HEK293 (cell line): ENCODE measurements around the gene TIMM17A.
A peak's percentile ranks its signal among the peaks of the same experiment; 100 is the strongest.

ENCODE experiments used
- BCL11A ChIP-seq: fragments of 450-650 bp; formaldehyde crosslinking; IDR thresholded peaks from 2 replicates; pipeline ENCODE4 v1.5.1; 2016; ENCODE audit warnings: low read depth, missing biosample characterization, missing genetic modification characterization
- EGR2 ChIP-seq: fragments of 450-650 bp; formaldehyde crosslinking; IDR thresholded peaks from 2 replicates; pipeline ENCODE4 v1.5.1; 2016; ENCODE audit warnings: low read depth, missing biosample characterization, missing genetic modification characterization
- GFI1B ChIP-seq: fragments of 450-650 bp; formaldehyde crosslinking; IDR thresholded peaks from 2 replicates; pipeline ENCODE4 v1.5.1; 2016; ENCODE audit warnings: missing biosample characterization, missing genetic modification characterization
- GLIS1 ChIP-seq: fragments of 450-650 bp; formaldehyde crosslinking; IDR thresholded peaks from 2 replicates; pipeline ENCODE4 v1.5.1; 2016; ENCODE audit warnings: missing biosample characterization, missing genetic modification characterization
- IKZF3 ChIP-seq: fragments of 450-650 bp; IDR thresholded peaks from 2 replicates; pipeline ENCODE4 v1.5.0; 2018; ENCODE audit warnings: missing biosample characterization, mild to moderate bottlenecking, missing genetic modification characterization, moderate library complexity
- KLF1 ChIP-seq: fragments of 450-650 bp; formaldehyde crosslinking; IDR thresholded peaks from 2 replicates; pipeline ENCODE4 v1.5.1; 2016; ENCODE audit warnings: missing biosample characterization, missing genetic modification characterization
- KLF7 ChIP-seq: fragments of 450-650 bp; formaldehyde crosslinking; IDR thresholded peaks from 2 replicates; pipeline ENCODE4 v1.5.1; 2016; ENCODE audit warnings: missing biosample characterization, missing genetic modification characterization, borderline replicate concordance
- KLF8 ChIP-seq: fragments of 450-650 bp; formaldehyde crosslinking; IDR thresholded peaks from 2 replicates; pipeline ENCODE4 v1.5.1; 2016; ENCODE audit warnings: missing biosample characterization, missing genetic modification characterization
- MEIS1 ChIP-seq: sonication (generic); formaldehyde crosslinking; IDR thresholded peaks from 2 replicates; pipeline ENCODE4 v1.8.1; 2022; ENCODE audit warnings: missing genetic modification reagents, mild to moderate bottlenecking, borderline replicate concordance
- YY1 ChIP-seq: fragments of 450-650 bp; formaldehyde crosslinking; IDR thresholded peaks from 2 replicates; pipeline ENCODE4 v1.5.1; 2018; ENCODE audit warnings: missing biosample characterization, missing genetic modification characterization
- ZBTB17 ChIP-seq: fragments of 450-650 bp; formaldehyde crosslinking; IDR thresholded peaks from 2 replicates; pipeline ENCODE4 v1.5.1; 2016; ENCODE audit warnings: missing biosample characterization, missing genetic modification characterization
- ZBTB20 ChIP-seq: fragments of 450-650 bp; formaldehyde crosslinking; IDR thresholded peaks from 2 replicates; pipeline ENCODE4 v1.5.1; 2016; ENCODE audit warnings: missing biosample characterization, missing genetic modification characterization
- ZBTB48 ChIP-seq: fragments of 450-650 bp; formaldehyde crosslinking; IDR thresholded peaks from 2 replicates; pipeline ENCODE4 v1.5.1; 2016; ENCODE audit warnings: missing biosample characterization, missing genetic modification characterization
- ZIC2 ChIP-seq: fragments of 450-650 bp; formaldehyde crosslinking; IDR thresholded peaks from 2 replicates; pipeline ENCODE4 v1.5.1; 2016; ENCODE audit warnings: missing biosample characterization, missing genetic modification characterization
- ZNF211 ChIP-seq: fragments of 450-650 bp; formaldehyde crosslinking; IDR thresholded peaks from 2 replicates; pipeline ENCODE4 v1.5.1; 2016; ENCODE audit warnings: low read depth, missing biosample characterization, missing genetic modification characterization
- ZNF239 ChIP-seq: fragments of 450-650 bp; formaldehyde crosslinking; IDR thresholded peaks from 2 replicates; pipeline ENCODE4 v1.5.1; 2016; ENCODE audit warnings: missing biosample characterization, missing genetic modification characterization
- ZNF366 ChIP-seq: fragments of 450-650 bp; formaldehyde crosslinking; conservative IDR thresholded peaks from 2 replicates; pipeline ENCODE4 v1.5.1; 2016; ENCODE audit warnings: missing biosample characterization, missing genetic modification characterization
- ZNF37A ChIP-seq: fragments of 450-650 bp; IDR thresholded peaks from 2 replicates; pipeline ENCODE4 v1.5.1; 2018; ENCODE audit warnings: missing biosample characterization, missing genetic modification characterization
- ZNF423 ChIP-seq: fragments of 450-650 bp; formaldehyde crosslinking; IDR thresholded peaks from 2 replicates; pipeline ENCODE4 v1.5.1; 2016; ENCODE audit warnings: missing biosample characterization, missing genetic modification characterization
- ZNF48 ChIP-seq: fragments of 450-650 bp; formaldehyde crosslinking; IDR thresholded peaks from 2 replicates; pipeline ENCODE4 v1.5.1; 2016; ENCODE audit warnings: missing biosample characterization, missing genetic modification characterization
- ZNF529 ChIP-seq: fragments of 450-650 bp; formaldehyde crosslinking; IDR thresholded peaks from 2 replicates; pipeline ENCODE4 v1.5.1; 2017; ENCODE audit warnings: missing genetic modification characterization, missing biosample characterization; ENCODE audit not compliant: insufficient replicate concordance
- ZNF548 ChIP-seq: fragments of 450-650 bp; formaldehyde crosslinking; IDR thresholded peaks from 2 replicates; pipeline ENCODE4 v1.5.1; 2016; ENCODE audit warnings: missing biosample characterization, missing genetic modification characterization
- ZNF600 ChIP-seq: fragments of 450-650 bp; formaldehyde crosslinking; IDR thresholded peaks from 2 replicates; pipeline ENCODE4 v1.5.1; 2016; ENCODE audit warnings: missing biosample characterization, missing genetic modification characterization
- ZNF623 ChIP-seq: fragments of 450-650 bp; formaldehyde crosslinking; IDR thresholded peaks from 2 replicates; pipeline ENCODE4 v1.5.1; 2016; ENCODE audit warnings: missing biosample characterization, missing genetic modification characterization
- ZNF830 ChIP-seq: fragments of 450-650 bp; IDR thresholded peaks from 2 replicates; pipeline ENCODE4 v1.5.0; 2018; ENCODE audit warnings: missing biosample characterization, missing genetic modification characterization, low read depth, mild to moderate bottlenecking, moderate library complexity
- ZNF843 ChIP-seq: fragments of 450-650 bp; formaldehyde crosslinking; IDR thresholded peaks from 2 replicates; pipeline ENCODE4 v1.5.1; 2016; ENCODE audit warnings: missing biosample characterization, missing genetic modification characterization
- ZXDB ChIP-seq: fragments of 450-650 bp; formaldehyde crosslinking; IDR thresholded peaks from 2 replicates; pipeline ENCODE4 v1.5.1; 2016; ENCODE audit warnings: missing biosample characterization, missing genetic modification characterization
- TF ChIP-seq, protein P1 (sequence below): fragments of 450-650 bp; formaldehyde crosslinking; IDR thresholded peaks from 2 replicates; pipeline ENCODE4 v1.5.1; 2016; ENCODE audit warnings: missing biosample characterization, missing genetic modification characterization
- TF ChIP-seq, protein P2 (sequence below): fragments of 450-650 bp; formaldehyde crosslinking; IDR thresholded peaks from 2 replicates; pipeline ENCODE4 v1.5.1; 2016; ENCODE audit warnings: missing biosample characterization, missing genetic modification characterization
- TF ChIP-seq, protein P3 (sequence below): fragments of 450-650 bp; formaldehyde crosslinking; IDR thresholded peaks from 2 replicates; pipeline ENCODE4 v1.5.1; 2016; ENCODE audit warnings: missing biosample characterization, missing genetic modification characterization
- TF ChIP-seq, protein P4 (sequence below): fragments of 450-650 bp; formaldehyde crosslinking; IDR thresholded peaks from 2 replicates; pipeline ENCODE4 v1.5.1; 2016; ENCODE audit warnings: missing biosample characterization, missing genetic modification characterization, borderline replicate concordance

TIMM17A gene

DNA sequence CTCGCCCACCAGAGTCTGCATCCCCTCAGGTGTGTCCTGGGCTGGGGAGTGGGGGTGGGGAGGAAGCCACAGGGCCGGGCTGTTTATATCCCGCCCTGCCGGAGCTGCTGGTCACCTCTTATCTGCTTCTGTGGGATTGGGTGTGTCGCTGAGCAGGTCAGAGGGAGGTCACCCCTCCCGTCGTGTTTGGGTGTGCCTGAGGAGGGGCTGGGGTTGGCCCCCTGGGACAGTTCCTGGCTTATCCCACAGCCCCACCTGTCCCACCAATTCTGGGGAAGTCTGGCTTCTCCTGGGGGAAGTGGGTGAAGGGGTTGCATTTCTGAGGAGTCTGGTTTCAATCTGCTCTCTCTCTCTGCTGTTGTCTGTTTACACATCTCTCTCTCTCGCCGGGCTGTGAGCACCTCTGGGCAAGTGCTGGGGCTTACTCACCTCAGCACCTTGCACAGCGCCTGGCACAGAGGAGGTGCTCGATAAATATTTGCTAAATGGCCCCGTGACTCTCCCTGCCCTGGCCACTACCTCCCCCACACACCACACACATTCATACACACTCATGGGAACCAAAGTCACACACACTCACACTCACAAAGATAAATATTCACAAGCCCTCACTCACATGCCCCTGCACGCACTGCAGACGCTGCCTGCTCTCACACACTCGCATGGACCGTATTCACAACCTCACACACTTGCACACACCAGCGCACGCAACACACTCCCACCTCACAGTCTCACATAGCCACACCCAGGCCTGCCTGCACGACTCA, 63.3 kb downstream of the TIMM17A start (continued):
- TF ChIP-seq, protein P1, sequence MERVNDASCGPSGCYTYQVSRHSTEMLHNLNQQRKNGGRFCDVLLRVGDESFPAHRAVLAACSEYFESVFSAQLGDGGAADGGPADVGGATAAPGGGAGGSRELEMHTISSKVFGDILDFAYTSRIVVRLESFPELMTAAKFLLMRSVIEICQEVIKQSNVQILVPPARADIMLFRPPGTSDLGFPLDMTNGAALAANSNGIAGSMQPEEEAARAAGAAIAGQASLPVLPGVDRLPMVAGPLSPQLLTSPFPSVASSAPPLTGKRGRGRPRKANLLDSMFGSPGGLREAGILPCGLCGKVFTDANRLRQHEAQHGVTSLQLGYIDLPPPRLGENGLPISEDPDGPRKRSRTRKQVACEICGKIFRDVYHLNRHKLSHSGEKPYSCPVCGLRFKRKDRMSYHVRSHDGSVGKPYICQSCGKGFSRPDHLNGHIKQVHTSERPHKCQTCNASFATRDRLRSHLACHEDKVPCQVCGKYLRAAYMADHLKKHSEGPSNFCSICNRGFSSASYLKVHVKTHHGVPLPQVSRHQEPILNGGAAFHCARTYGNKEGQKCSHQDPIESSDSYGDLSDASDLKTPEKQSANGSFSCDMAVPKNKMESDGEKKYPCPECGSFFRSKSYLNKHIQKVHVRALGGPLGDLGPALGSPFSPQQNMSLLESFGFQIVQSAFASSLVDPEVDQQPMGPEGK (tag by site-specific recombination) = peak; percentile 62; the same call in 1 of the 2 replicates
- TF ChIP-seq YY1 (tag by site-specific recombination) (no peak), GLIS1 (tag by site-specific recombination) (peak; percentile 78), ZNF37A (no peak), ZBTB17 (tag by site-specific recombination) (0 out of 2 replicates have a peak, but pooled peaks have one; percentile 29), ZNF239 (tag by site-specific recombination) (no peak), ZBTB48 (tag by site-specific recombination) (peak; percentile 52), KLF1 (tag by site-specific recombination) (peak; percentile 100), ZNF830 (tag by site-specific recombination) (no peak), EGR2 (peak; percentile 42; the same call in 1 of the 2 replicates), ZNF600 (tag by site-specific recombination) (peak; percentile 56; the same call in 1 of the 2 replicates), ZNF48 (tag by site-specific recombination) (no peak), ZNF211 (tag by site-specific recombination) (no peak), IKZF3 (tag by site-specific recombination) (peak; percentile 28; the same call in 1 of the 2 replicates), MEIS1 (CRISPR knock-in tag) (no peak), BCL11A (tag by site-specific recombination) (no peak), ZIC2 (0 out of 2 replicates have a peak, but pooled peaks have one; percentile 37), ZNF366 (peak; percentile 42; the same call in 1 of the 2 replicates), GFI1B (tag by site-specific recombination) (no peak), ZBTB20 (tag by site-specific recombination) (no peak), KLF8 (tag by site-specific recombination) (0 out of 2 replicates have a peak, but pooled peaks have one; percentile 27), ZXDB (tag by site-specific recombination) (0 out of 2 replicates have a peak, but pooled peaks have one; percentile 35), ZNF623 (tag by site-specific recombination) (no peak), ZNF843 (tag by site-specific recombination) (0 out of 2 replicates have a peak, but pooled peaks have one; percentile 8), ZNF423 (tag by site-specific recombination) (no peak), ZNF548 (tag by site-specific recombination) (no peak), KLF7 (peak; percentile 67; the same call in 1 of the 2 replicates), ZNF529 (tag by site-specific recombination) (no peak)
- TF ChIP-seq, protein P2, sequence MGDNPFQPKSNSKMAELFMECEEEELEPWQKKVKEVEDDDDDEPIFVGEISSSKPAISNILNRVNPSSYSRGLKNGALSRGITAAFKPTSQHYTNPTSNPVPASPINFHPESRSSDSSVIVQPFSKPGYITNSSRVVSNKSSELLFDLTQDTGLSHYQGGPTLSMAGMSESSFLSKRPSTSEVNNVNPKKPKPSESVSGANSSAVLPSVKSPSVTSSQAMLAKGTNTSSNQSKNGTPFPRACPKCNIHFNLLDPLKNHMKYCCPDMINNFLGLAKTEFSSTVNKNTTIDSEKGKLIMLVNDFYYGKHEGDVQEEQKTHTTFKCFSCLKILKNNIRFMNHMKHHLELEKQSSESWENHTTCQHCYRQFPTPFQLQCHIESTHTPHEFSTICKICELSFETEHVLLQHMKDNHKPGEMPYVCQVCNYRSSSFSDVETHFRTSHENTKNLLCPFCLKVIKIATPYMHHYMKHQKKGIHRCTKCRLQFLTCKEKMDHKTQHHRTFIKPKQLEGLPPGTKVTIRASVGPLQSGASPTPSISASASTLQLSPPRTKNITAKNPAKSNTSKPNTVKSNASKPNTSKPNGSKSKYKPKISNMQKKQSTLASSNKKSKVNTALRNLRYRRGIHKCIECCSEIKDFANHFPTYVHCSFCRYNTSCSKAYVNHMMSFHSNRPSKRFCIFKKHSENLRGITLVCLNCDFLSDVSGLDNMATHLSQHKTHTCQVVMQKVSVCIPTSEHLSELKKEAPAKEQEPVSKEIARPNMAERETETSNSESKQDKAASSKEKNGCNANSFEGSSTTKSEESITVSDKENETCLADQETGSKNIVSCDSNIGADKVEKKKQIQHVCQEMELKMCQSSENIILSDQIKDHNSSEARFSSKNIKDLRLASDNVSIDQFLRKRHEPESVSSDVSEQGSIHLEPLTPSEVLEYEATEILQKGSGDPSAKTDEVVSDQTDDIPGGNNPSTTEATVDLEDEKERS = no peak
- TF ChIP-seq, protein P3, sequence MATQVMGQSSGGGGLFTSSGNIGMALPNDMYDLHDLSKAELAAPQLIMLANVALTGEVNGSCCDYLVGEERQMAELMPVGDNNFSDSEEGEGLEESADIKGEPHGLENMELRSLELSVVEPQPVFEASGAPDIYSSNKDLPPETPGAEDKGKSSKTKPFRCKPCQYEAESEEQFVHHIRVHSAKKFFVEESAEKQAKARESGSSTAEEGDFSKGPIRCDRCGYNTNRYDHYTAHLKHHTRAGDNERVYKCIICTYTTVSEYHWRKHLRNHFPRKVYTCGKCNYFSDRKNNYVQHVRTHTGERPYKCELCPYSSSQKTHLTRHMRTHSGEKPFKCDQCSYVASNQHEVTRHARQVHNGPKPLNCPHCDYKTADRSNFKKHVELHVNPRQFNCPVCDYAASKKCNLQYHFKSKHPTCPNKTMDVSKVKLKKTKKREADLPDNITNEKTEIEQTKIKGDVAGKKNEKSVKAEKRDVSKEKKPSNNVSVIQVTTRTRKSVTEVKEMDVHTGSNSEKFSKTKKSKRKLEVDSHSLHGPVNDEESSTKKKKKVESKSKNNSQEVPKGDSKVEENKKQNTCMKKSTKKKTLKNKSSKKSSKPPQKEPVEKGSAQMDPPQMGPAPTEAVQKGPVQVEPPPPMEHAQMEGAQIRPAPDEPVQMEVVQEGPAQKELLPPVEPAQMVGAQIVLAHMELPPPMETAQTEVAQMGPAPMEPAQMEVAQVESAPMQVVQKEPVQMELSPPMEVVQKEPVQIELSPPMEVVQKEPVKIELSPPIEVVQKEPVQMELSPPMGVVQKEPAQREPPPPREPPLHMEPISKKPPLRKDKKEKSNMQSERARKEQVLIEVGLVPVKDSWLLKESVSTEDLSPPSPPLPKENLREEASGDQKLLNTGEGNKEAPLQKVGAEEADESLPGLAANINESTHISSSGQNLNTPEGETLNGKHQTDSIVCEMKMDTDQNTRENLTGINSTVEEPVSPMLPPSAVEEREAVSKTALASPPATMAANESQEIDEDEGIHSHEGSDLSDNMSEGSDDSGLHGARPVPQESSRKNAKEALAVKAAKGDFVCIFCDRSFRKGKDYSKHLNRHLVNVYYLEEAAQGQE (tag by site-specific recombination) = peak; percentile 67; the same call in 1 of the 2 replicates
- TF ChIP-seq, protein P4, sequence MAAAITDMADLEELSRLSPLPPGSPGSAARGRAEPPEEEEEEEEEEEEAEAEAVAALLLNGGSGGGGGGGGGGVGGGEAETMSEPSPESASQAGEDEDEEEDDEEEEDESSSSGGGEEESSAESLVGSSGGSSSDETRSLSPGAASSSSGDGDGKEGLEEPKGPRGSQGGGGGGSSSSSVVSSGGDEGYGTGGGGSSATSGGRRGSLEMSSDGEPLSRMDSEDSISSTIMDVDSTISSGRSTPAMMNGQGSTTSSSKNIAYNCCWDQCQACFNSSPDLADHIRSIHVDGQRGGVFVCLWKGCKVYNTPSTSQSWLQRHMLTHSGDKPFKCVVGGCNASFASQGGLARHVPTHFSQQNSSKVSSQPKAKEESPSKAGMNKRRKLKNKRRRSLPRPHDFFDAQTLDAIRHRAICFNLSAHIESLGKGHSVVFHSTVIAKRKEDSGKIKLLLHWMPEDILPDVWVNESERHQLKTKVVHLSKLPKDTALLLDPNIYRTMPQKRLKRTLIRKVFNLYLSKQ = no peak
